ENCODE results near the gene STX17.

Gene STX17

DNA sequence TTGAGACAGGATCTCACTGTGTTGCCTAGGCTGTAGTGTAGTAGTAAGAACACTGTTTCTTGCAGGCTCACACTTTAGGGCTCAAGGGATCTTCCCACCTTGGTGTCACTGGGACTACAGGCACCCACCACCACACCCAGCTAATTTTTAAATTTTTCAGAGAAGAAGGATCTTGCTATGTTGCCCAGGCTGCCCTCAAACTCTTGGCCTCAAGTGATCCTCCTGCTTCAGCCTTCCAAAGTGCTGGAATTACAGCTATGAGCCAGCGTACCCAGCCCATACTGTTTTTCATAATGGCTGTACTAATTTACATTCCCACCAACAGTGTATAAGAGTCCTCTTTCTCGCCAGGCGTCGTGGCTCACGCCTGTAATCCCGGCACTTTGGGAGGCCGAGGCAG is 5.1 kb downstream of the STX17 start:
- no peak for DNase-seq

DNA sequence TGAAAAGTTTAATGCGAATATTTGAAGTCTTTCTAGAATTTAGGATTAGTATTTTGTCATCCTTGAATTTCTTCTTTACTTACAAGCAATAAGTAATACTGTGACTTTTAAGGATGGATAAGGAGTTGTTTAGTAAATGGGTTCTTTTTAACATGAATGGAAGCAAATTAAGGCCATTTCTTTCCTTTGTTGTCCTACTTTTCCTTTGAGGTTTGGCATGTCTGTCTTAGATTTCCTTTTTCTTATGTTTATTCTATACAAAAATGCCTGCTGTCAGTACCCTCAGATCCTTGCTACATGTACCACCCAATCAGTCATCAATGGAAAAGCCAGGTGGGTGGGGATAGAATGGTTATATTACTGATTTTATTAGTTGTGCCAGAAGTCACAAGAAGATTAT is 10.2 kb downstream of the STX17 start:
- no peak for DNase-seq

- DNase-seq: no peak
Measured at GRCh38 chr9:99918134-99918533, 11.7 kb downstream of the STX17 start.

DNA sequence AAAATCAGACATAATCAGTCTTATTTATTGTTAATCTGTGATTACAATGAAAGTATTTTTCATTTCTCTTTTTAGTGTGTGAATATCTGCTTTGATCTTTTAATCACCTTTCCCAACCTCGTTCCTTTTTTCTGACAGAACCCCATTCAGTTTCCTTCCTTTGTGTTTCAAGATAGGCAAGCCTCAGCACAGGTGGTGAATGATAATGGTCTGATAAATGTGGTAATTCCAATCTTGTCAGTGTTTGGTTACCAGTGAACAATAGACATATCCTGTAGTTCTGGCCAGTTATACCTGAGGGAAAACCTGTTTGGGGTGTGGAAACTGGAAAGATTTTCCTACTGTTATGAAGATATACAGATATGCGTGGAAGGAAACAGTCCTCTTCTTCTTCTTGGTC is 13.5 kb downstream of the STX17 start:
- DNase-seq: no peak

DNA sequence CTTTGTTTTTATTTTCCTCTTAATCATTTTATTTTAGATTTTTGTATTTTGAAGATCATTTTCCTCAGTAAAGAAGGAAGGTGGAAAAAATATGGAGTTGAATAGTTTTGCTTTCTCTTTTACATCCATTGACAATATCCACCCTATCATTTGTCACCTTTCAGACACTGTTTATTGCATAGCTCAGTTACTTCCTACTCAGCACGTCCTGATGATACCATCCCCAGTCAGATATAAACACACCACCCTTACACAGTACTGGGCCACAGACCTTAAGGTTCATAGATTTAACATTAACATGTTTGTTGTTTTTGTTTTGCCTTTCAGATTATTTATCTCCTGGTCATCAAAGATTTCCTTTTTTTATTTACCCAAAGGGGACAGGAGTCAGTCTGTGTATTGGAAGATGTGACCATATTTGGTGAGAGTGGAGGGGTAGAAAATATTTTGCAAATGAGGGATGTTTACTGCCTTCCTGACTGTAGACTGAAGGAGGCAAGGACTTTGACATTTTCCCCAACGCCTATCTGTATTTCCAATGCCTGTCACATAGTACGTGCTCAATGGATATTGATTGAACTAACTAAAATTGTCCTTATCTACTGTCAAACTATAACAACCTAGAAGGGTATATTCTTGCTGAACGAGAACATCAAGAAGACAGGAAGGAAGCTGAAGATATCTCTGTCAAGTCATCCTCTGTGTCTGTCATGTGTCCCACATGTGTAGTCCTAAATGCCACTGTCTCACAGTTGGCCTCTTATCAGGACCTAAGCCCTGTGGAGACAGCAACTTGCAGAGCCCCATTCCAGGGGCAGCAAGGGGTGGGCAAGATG is 15.6 kb downstream of the STX17 start:
- DNase-seq: no peak

DNA sequence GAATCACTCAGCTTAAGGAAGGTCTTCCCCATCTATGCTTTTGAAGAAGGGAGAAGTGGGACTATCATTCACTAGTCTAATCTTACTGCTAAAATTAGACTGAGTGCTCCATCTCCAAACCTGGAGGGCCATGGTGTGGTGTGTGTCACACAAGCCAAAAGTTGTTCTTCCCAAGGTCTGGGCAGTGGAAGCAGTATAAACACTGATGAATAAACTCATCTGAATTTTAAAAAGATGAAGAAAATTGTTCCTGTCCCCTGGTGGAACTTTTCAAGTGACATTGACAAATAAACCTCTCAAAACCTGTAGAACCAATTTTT is 16.2 kb downstream of the STX17 start:
- no peak for DNase-seq

- DNase-seq: no peak
Measured at GRCh38 chr9:99925541-99925940, 19.1 kb downstream of the STX17 start.

DNA sequence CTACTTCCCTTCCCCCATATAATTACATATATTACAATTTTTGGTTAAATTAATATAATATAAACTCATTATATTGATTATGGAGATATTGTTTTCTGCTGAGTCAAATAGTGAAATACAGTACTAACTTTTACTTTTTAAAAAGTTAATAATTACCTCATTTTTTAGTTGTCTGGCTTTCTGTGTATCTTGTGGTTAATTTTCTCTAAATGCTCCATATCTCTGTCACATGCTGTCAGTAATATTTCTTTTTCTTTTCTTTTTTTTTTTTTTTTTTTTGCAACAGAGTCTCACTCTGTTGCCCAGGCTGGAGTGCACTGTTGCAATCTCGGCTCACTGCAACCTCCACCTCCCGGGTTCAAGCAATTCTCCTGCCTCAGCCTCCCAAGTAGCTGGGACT is 23.2 kb downstream of the STX17 start:
- DNase-seq: no peak

DNA sequence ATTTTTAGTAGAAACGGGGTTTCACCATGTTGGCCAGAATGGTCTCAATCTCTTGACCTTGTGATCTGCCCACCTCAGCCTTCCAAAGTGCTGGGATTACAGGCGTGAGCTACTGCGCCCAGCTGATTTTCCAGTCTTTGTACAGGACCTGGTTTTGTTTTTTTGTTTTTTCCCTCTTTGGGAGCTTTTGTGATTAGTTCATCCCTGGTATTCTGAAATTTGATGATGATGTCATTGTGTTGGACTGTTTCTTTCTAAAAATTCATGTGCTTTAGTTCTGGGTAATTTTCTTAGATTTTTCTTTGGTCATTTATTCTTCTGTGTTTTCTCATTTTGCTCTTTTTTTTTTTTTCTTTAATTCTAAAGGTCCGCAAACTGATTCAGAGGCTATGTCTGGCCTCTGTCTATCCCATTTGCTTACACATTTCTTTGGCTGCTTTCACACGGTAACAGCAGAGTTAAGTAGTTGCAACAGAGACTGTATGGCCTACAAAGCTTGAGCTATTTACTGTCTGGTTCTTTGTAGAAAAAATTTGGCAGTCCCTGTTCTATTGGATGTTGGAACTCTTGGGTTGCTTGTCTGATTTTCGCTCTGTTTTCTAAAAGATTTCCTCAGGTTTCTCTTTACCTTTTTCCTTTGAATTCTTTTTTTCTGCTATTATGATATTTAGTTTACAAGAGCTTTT is 24.8 kb downstream of the STX17 start:
- DNase-seq: no peak

GRCh38 chr9:99936947-99937587 is 30.6 kb downstream of the STX17 start:
- DNase-seq: no peak

DNA sequence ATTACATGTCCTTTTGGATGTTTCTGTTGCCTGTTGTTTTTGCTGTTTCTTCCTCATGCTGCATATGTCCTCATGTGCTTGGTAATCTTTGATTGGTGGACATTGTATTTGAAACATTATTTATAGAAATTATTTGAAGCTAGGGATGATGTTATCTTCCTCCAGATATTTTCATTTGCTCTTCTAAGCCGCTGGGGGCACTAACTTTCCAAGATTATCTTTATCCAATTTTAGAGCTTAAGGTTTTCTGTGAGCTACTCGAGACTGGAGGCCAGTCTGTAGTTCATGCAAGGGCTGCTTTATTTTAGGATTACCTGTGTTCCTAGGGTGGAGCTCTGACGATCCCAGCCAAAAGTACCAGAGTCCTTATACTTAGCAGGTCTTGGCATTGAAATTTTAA is 40.9 kb downstream of the STX17 start:
- DNase-seq: no peak

GRCh38 chr9:99948482-99948881 is 42.0 kb downstream of the STX17 start:
- no peak for DNase-seq

- DNase-seq: peak; percentile 18
Measured at GRCh38 chr9:99948896-99949295, 42.4 kb downstream of the STX17 start.

DNA sequence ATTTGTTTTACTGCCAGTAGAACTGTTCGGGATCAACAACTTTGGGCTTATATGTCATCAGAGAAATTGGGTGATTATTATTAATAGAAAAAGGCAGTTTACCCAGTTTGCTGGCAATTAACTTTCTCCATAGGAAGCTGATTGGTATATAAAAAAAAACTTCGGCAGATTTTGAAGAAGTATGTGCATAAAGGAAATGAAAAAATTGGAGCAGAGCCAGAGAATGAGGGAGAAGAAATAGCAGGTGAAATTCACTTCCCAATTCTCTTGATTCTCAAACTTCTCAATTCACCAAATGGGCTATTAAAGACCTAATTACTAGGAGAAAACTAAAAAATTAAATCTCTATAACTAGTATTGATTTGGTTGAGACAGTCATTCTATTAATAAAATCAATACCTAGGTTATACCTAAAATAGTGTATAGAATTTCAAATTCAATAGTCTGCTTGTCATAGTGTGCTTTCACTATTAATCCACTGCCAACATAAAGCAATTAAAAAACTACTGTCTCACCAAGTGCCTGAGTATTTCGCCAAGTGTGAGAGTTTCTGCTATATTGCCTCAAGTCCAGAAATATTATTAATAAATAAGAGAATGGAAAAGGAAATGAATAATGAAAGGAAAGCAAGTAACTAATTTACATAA is 47.5 kb downstream of the STX17 start:
- DNase-seq: no peak

DNA sequence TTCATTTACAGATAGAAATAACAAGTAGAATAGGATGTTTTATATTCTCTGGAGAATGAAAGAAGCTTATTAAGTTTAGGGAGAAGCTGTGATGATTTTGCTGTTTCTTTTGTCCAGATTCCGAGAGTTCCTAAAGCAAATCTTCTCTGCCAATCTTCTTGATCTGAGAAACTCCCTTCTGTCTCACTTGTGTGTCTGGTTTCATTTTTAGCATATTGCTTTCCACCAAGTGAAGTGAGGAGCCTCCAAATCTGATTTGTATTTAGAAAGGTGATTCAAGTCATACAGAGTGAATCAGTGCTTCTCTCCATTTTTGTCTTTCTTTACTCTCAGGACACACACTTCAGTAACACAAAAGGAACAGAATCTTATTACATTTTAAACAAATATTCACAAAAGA is 48.4 kb downstream of the STX17 start:
- DNase-seq: no peak

GRCh38 chr9:99955606-99956005 is 49.2 kb downstream of the STX17 start:
- no peak for DNase-seq

DNA sequence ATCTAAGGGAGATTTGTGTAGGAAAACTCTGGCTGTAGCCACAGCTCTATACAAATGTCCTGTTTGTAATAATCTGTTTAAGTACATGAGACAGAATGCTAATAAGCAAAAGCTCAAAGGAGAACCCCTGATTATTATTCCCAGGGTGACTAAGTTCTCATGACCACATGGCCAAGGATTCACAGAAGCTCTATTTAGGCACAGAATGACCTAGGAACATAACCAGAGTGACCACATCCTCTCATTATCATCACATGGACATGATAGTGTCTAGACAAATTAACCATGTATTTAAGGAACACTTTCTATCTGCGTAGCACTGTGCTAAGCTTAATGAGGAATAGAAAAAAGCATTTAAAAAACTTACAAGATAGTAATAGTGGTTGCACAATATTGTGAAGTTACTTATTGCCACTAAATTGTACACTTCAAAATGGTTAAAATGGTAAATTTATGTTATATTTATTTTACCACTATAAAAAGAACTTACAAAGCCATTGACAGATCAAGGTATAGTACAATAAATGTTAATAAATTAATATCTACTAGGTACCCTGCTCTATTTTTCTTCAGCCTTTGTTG is 56.3 kb downstream of the STX17 start:
- DNase-seq: no peak

DNA sequence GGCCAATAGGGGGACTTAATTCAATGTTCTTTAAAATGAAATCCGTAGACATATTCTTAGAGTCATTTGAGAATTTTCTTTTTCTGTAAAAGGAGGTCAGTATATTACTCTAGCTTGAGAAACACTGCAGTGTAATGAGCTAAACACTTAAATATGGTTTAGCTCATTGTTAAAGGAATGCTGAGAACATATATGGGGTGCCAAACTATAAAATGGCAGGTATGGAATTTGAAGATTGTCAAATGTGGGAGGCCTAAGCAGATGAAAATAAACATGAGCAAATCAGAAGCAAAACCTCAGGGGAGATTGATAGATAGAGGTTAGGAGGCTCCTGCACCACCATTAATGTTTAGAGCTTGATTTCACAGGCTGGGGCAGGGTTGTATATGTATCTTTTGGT is 57.9 kb downstream of the STX17 start:
- no peak for DNase-seq

GRCh38 chr9:99966001-99966400 is 59.5 kb downstream of the STX17 start:
- DNase-seq: no peak

GRCh38 chr9:99966716-99967115 is 60.3 kb downstream of the STX17 start:
- no peak for DNase-seq

DNA sequence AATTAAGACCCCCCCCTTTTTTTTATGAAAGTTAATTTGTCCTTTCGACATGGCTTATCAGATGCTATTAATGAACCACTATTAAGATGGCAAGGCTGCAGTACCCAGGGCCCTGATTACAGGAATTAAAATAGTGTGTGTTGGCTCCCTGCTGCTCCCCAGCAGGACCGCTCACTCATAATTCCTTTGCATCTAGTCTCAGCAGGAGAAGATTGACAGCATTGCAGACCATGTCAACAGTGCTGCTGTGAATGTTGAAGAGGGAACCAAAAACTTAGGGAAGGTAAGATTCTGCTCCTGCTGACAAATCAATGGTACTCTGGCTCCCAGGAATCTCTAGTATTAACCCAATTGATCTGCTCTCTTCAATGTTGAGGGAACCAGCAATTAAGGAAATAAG is 61.0 kb downstream of the STX17 start:
- DNase-seq: no peak

- no peak for DNase-seq
Measured at GRCh38 chr9:99970481-99970880, 64.0 kb downstream of the STX17 start.

DNA sequence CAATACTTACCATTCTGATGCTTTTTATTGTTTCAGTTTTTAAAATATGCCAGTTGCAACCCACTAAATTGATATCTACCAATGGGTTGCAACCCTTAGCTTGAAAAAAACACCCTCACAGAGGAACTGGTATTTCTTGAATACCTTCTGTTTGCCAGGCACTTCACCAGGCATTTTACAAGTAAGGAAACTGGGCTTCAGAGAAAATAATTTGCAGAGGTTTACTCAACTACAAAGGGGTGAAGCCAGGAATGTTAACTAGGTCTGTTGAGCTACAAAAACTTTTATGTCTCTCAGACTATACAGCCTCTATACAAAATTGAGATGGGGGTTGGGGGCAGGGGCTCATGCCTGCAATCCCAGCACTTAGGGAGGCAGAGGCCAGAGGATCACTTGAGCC is 65.0 kb downstream of the STX17 start:
- DNase-seq: no peak
